ENCODE results near the gene HLA-DQB1.
"Not testable (repeated sequence)": the region's sequence is repeated elsewhere in the genome, so short reads cannot be mapped to it uniquely, and the experiment has no call there.

GRCh38 chr6:32705164-32705563 is 38.7 kb upstream of the HLA-DQB1 start:
- TF ChIP-seq, protein P1, sequence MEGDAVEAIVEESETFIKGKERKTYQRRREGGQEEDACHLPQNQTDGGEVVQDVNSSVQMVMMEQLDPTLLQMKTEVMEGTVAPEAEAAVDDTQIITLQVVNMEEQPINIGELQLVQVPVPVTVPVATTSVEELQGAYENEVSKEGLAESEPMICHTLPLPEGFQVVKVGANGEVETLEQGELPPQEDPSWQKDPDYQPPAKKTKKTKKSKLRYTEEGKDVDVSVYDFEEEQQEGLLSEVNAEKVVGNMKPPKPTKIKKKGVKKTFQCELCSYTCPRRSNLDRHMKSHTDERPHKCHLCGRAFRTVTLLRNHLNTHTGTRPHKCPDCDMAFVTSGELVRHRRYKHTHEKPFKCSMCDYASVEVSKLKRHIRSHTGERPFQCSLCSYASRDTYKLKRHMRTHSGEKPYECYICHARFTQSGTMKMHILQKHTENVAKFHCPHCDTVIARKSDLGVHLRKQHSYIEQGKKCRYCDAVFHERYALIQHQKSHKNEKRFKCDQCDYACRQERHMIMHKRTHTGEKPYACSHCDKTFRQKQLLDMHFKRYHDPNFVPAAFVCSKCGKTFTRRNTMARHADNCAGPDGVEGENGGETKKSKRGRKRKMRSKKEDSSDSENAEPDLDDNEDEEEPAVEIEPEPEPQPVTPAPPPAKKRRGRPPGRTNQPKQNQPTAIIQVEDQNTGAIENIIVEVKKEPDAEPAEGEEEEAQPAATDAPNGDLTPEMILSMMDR (IDR thresholded peaks at IDR 0.05) = not testable (repeated sequence)
- TF ChIP-seq POLR2A (IDR thresholded peaks at IDR 0.05; ENCODE audit: low read depth); POLR2AphosphoS5 (IDR thresholded peaks at IDR 0.05); EP300 (IDR thresholded peaks at IDR 0.05): not testable (repeated sequence)

All from esophagus muscularis mucosa (tissue), 4 donors.